ENCODE results near the gene WDFY4. TPM values are rescaled to one million over a fixed set of nuclear protein-coding genes. Genes with fewer than 3 reads are reported as not detected.

The WDFY4 gene
- total and polyA plus RNA-seq, 4 donors: 0.57 to 7.1 (median 2.0) TPM

GRCh38 chr10:49012603-49013002 is 327.9 kb downstream of the WDFY4 start:
- DNase-seq (ENCODE audit: low spot score): no peak
- Histone ChIP-seq H3K9ac (ENCODE audit: low read depth in 1 of 2, low read length in 2 of 2) (no peak overlapping the region), H3K36me3 (ENCODE audit: control insufficient read depth in 4 of 4, insufficient read depth in 3 of 4, low read depth in 1 of 4, low read length in 3 of 4) (no peaks in the 10 kb centered on the region), H3K4me3 (ENCODE audit: low read depth in 1 of 3, low read length in 3 of 3) (no peak overlapping the region), H3K27ac (ENCODE audit: low read depth in 1 of 2, low read length in 2 of 2) (no peak overlapping the region), H3K4me1 (ENCODE audit: control insufficient read depth in 4 of 4, insufficient read depth in 4 of 4, low read length in 3 of 4) (no peaks in the 10 kb centered on the region), H3K9me3 (ENCODE audit: control insufficient read depth in 4 of 4, low read length in 3 of 4) (no peaks in the 10 kb centered on the region), H3K27me3 (ENCODE audit: control insufficient read depth in 4 of 4, insufficient read depth in 4 of 4, low read length in 3 of 4) (no peaks in the 10 kb centered on the region)
- no peak for TF ChIP-seq HNF4A (conservative IDR thresholded peaks at IDR 0.05)
- no peak for TF ChIP-seq RXRA (IDR thresholded peaks at IDR 0.05)
- no peak for TF ChIP-seq SP1 (IDR thresholded peaks at IDR 0.05)
- no peak for TF ChIP-seq FOXA2 (IDR thresholded peaks at IDR 0.05)
- no peak for TF ChIP-seq TAF1 (conservative IDR thresholded peaks at IDR 0.05)
- 70% methylated on average over 4 of the region's 4 CpGs for WGBS

GRCh38 chr10:49015700-49016099 is 331.0 kb downstream of the WDFY4 start:
- Histone ChIP-seq H3K4me1 (ENCODE audit: control insufficient read depth in 4 of 4, insufficient read depth in 4 of 4, low read length in 3 of 4) (peaks cover 0 to 2% (median 0%) of the 10 kb centered on the region in 4 donors), H3K9me3 (ENCODE audit: control insufficient read depth in 4 of 4, low read length in 3 of 4) (no peaks in the 10 kb centered on the region), H3K27ac (ENCODE audit: low read depth in 1 of 2, low read length in 2 of 2) (no peak overlapping the region), H3K9ac (ENCODE audit: low read depth in 1 of 2, low read length in 2 of 2) (no peak overlapping the region), H3K36me3 (ENCODE audit: control insufficient read depth in 4 of 4, insufficient read depth in 3 of 4, low read depth in 1 of 4, low read length in 3 of 4) (no peaks in the 10 kb centered on the region), H3K27me3 (ENCODE audit: control insufficient read depth in 4 of 4, insufficient read depth in 4 of 4, low read length in 3 of 4) (no peaks in the 10 kb centered on the region), H3K4me3 (ENCODE audit: low read depth in 1 of 3, low read length in 3 of 3) (no peak overlapping the region)
- 90% methylated on average over 4 of the region's 4 CpGs for WGBS
- TF ChIP-seq REST (IDR thresholded peaks at IDR 0.05) (no peak), ZBTB33 (IDR thresholded peaks at IDR 0.05) (no peak), NR2F2 (IDR thresholded peaks at IDR 0.05) (no peak), FOXA1 (IDR thresholded peaks at IDR 0.05) (no peak), SP1 (IDR thresholded peaks at IDR 0.05) (no peak), JUND (IDR thresholded peaks at IDR 0.05) (no peak), ATF3 (IDR thresholded peaks at IDR 0.05) (no peak), RAD21 (IDR thresholded peaks at IDR 0.05) (no peak), YY1 (IDR thresholded peaks at IDR 0.05) (no peak), RXRA (IDR thresholded peaks at IDR 0.05) (no peak), HNF4G (IDR thresholded peaks at IDR 0.05) (no peak), EGR1 (IDR thresholded peaks at IDR 0.05; ENCODE audit: low read depth in 2 of 2) (no peak), CTCF (IDR thresholded peaks at IDR 0.05; ENCODE audit: low read depth, low read length, missing input control) (no peak), FOXA2 (IDR thresholded peaks at IDR 0.05) (no peak), GABPA (IDR thresholded peaks at IDR 0.05 in 1 of 2, conservative IDR thresholded peaks at IDR 0.05 in 1 of 2) (no peak), TAF1 (conservative IDR thresholded peaks at IDR 0.05) (no peak), HNF4A (conservative IDR thresholded peaks at IDR 0.05) (no peak), MAX (IDR thresholded peaks at IDR 0.05) (no peak)
- DNase-seq (ENCODE audit: low spot score): no peak

Measured in liver (tissue), 9 donors.